Measurements from ENCODE around the gene SCAND1.

SCAND1 gene

DNA sequence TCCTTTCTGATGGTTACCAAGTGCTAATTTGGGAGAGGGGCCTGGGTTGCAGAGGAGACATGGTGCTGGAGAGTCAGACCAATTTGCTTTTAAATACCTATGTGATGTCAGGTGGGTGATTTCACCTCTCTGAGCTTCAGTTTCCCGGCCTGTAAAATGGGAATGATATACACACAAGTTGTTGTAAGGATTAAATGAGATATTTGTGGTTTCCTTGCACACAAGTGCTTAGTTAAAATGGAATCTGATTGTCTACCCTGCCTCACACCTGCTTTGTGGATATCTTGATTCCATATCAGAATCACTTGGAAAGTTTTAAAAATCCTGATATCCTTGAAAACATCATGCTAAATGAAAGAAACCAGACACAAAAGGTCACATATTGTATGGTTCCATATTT lies 44.5 kb downstream of the SCAND1 start:
- Histone ChIP-seq H3K36me3 (peaks cover 49% of the 10 kb centered on the region), H3K9me3 (ENCODE audit: severe bottlenecking) (no peaks in the 10 kb centered on the region), H3K4me3 (ENCODE audit: low read depth, low read length) (no peak overlapping the region), H3K27me3 (ENCODE audit: insufficient read depth, low read depth, severe bottlenecking) (no peaks in the 10 kb centered on the region), H3K27ac (no peak overlapping the region)
- TF ChIP-seq, protein P1, sequence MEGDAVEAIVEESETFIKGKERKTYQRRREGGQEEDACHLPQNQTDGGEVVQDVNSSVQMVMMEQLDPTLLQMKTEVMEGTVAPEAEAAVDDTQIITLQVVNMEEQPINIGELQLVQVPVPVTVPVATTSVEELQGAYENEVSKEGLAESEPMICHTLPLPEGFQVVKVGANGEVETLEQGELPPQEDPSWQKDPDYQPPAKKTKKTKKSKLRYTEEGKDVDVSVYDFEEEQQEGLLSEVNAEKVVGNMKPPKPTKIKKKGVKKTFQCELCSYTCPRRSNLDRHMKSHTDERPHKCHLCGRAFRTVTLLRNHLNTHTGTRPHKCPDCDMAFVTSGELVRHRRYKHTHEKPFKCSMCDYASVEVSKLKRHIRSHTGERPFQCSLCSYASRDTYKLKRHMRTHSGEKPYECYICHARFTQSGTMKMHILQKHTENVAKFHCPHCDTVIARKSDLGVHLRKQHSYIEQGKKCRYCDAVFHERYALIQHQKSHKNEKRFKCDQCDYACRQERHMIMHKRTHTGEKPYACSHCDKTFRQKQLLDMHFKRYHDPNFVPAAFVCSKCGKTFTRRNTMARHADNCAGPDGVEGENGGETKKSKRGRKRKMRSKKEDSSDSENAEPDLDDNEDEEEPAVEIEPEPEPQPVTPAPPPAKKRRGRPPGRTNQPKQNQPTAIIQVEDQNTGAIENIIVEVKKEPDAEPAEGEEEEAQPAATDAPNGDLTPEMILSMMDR (IDR thresholded peaks at IDR 0.05; ENCODE audit: low read depth, low read length) = no peak
- no peak for DNase-seq

DNA sequence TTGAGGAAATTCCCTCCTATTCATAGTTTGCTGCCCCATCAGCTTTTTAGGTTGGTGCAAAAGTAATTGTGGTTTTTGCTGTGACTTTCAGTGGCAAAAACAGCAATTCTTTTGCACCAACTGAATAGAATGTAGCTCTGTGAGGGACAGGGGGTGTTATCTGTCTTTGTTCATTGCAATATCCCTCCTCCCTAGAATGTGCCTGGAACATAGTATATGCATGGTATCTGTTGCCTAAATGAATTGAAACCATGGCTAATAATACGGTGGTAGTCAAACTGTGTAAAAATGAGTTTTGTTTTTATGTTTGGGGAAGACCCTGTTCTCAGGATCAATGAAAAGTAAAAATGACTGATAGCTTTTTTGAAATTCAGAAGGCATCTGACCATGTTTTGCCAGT lies 45.1 kb downstream of the SCAND1 start:
- Histone ChIP-seq H3K4me3 (ENCODE audit: low read depth, low read length) (no peak overlapping the region), H3K27me3 (ENCODE audit: insufficient read depth, low read depth, severe bottlenecking) (no peaks in the 10 kb centered on the region), H3K36me3 (peaks cover 44% of the 10 kb centered on the region), H3K9me3 (ENCODE audit: severe bottlenecking) (no peaks in the 10 kb centered on the region), H3K27ac (peak overlapping the region; percentile 14; the same call in 1 of the 2 replicates)
- DNase-seq = no peak
- TF ChIP-seq, protein P1 (IDR thresholded peaks at IDR 0.05; ENCODE audit: low read depth, low read length) = no peak

DNA sequence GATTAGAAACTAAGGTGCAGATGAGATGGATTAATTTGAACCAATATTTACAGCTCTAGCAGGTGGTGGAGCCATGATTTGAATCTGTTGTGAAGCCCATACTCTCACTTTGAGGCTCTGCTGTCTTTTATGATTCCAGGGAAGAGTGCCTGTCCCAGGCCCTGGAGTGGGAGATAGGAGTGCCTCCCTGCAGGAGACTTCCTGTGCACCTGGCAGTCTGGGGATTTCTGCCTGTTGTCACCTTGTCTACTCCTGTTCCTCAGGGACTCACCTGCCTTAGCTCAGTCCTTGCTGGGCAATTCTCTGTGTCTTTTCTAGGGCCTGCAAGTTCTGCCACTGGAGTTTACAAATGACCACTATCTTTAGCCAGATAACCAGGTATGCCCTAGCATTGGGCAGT lies 46.3 kb downstream of the SCAND1 start:
- DNase-seq = no peak
- no peaks in the 10 kb centered on the region for H3K9me3 ChIP-seq (ENCODE audit: severe bottlenecking)
- no peak overlapping the region for H3K4me3 ChIP-seq (ENCODE audit: low read depth, low read length)
- H3K36me3 ChIP-seq = peaks cover 36% of the 10 kb centered on the region
- H3K27me3 ChIP-seq (ENCODE audit: insufficient read depth, low read depth, severe bottlenecking) = no peaks in the 10 kb centered on the region
- H3K27ac ChIP-seq = peak overlapping the region; percentile 14
- TF ChIP-seq, protein P1 (IDR thresholded peaks at IDR 0.05; ENCODE audit: low read depth, low read length) = no peak

DNA sequence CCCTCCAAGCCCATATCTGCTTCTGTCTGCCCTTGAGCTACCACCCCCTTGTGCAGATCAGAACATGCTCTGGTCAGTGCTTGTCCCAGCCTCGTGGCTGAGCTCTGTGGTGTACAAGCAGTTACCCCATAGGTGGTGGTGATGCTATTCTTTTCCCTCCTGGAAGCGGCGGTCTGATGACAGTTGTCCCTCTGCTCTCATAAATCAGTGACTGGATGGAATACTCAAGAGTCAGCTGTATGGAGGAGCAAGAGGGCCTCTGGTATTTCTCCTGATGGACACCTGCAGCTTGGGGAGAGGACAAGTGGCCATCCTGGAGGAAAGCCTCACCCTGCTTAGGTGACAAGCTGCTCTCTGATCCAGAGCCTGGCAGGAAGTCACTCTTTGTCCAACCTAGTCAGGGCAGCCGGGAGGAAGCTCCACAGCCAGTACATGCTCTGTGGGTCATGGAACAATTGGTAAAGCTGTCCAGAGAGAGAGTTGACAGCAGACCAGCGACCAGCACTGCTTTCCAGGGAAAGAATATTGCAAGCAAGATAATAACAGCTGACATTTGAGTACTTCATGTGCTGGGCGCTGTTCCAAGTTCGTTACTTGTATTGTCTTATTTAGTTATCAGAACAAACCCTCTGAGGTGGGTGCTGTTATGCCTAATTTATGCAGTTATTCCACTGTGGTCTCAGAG lies 47.1 kb downstream of the SCAND1 start:
- Histone ChIP-seq H3K27me3 (ENCODE audit: insufficient read depth, low read depth, severe bottlenecking) (no peaks in the 10 kb centered on the region), H3K36me3 (peaks cover 27% of the 10 kb centered on the region), H3K4me3 (ENCODE audit: low read depth, low read length) (no peak overlapping the region), H3K27ac (no peak overlapping the region), H3K9me3 (ENCODE audit: severe bottlenecking) (no peaks in the 10 kb centered on the region)
- TF ChIP-seq, protein P1 (IDR thresholded peaks at IDR 0.05; ENCODE audit: low read depth, low read length) = no peak
- DNase-seq = no peak

DNA sequence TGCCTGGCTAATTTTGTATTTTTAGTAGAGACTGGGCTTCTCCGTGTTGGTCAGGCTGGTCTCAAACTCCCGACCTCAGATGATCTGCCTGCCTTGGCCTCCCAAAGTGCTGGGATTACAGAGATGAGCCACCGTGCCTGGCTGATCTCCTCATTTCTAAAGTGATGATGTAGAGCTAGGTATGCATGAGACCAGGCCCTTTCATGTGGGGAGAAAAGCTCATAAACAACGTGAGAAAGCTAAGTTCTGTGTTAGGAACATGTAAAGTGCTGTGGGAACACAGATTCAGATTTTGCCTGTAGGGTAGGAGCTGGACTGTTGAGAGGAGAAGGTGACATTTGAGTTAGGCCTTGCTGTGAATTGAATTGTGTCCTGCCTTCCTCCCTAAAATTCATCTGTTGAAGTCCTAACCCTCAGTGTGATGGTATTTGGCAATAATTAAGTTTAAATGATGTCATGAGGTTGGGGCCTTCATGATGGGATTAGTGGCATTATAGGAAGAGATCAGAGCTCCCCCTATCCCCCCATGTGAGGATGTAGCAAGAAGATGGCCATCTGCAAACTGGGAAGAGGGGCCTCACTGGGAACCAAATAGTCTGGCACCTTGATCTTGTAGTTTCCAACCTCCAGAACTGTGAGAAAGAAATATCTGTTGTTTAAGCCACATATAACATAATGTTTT lies 49.2 kb downstream of the SCAND1 start:
- Histone ChIP-seq H3K27ac (no peak overlapping the region), H3K9me3 (ENCODE audit: severe bottlenecking) (no peaks in the 10 kb centered on the region), H3K4me3 (ENCODE audit: low read depth, low read length) (no peak overlapping the region), H3K36me3 (peaks cover 15% of the 10 kb centered on the region), H3K27me3 (ENCODE audit: insufficient read depth, low read depth, severe bottlenecking) (no peaks in the 10 kb centered on the region)
- TF ChIP-seq, protein P1 (IDR thresholded peaks at IDR 0.05; ENCODE audit: low read depth, low read length) = no peak
- no peak for DNase-seq

Data from WERI-Rb-1 (cell line).